Thoracic aorta (tissue), 2 donors: ENCODE results near the gene CACNA2D3. TPM values are rescaled to one million over a fixed set of nuclear protein-coding genes. Genes with fewer than 3 reads are reported as not detected.

Experiments
- ATAC-seq: fragments of 150-250 bp; one replicate; pipeline ENCODE4 v1.8.0; 2017; ENCODE audit warnings: low read depth; ENCODE audit not compliant: insufficient number of reproducible peaks, low FRiP score
- DNase-seq: peaks from one replicate; pipeline ENCODE4 v3.0.0-alpha.2; 2020; ENCODE audit warnings: low spot score
- H3K27ac ChIP-seq, 2 donors: fragments of 200-600 bp; sonication (generic); 1 replicate in 1 of 2; 2 replicates in 1 of 2; pipeline ENCODE4 v1.5.1; 2016; ENCODE audit warnings: mild to moderate bottlenecking in 2 of 2, moderate library complexity in 2 of 2
- H3K27me3 ChIP-seq: fragments of 200-600 bp; sonication (generic); replicated peaks from 2 replicates; pipeline ENCODE4 v1.6.0; 2016; ENCODE audit warnings: mild to moderate bottlenecking; ENCODE audit not compliant: insufficient read depth
- H3K36me3 ChIP-seq: fragments of 200-600 bp; sonication (generic); one replicate; pipeline ENCODE4 v1.5.1; 2016
- H3K4me1 ChIP-seq, 2 donors: fragments of 200-600 bp; sonication (generic); 1 replicate in 1 of 2; 2 replicates in 1 of 2; pipeline versions ENCODE4 v1.5.1 to v1.6.0; 2016; ENCODE audit warnings: low read depth in 2 of 2, mild to moderate bottlenecking in 1 of 2; ENCODE audit not compliant: control insufficient read depth in 1 of 2
- H3K4me3 ChIP-seq: fragments of 200-600 bp; sonication (generic); 2 replicates; pipeline ENCODE4 v1.5.1; 2016; ENCODE audit warnings: mild to moderate bottlenecking
- H3K9me3 ChIP-seq: fragments of 200-600 bp; sonication (generic); 2 replicates; pipeline ENCODE4 v1.5.1; 2016
- CTCF ChIP-seq: fragments of 200-600 bp; sonication (generic); IDR thresholded peaks from one replicate; pipeline ENCODE4 v1.5.1; 2019; ENCODE audit warnings: antibody characterized with exemption
- total RNA-seq, 2 donors: library from RNA; depleted of rRNA; stranded (reverse); fragments of >200 nt; gene quantifications; one replicate each; pipeline versions ENCODE4 v1.1.0 to v1.2.3, GENCODE V29; 2016

CACNA2D3 gene
- total RNA-seq, 2 donors from 2014 or later, result 3.2 to 4.0 TPM

GRCh38 chr3:54514006-54514405 lies 391.7 kb downstream of the CACNA2D3 start:
- ATAC-seq (no peak), DNase-seq (no peak)
- peaks cover 0 to 2% of the 10 kb centered on the region in 2 donors for H3K4me1 ChIP-seq
- no peaks in the 10 kb centered on the region for H3K36me3 ChIP-seq
- no peak overlapping the region for H3K27ac ChIP-seq
- no peak overlapping the region for H3K4me3 ChIP-seq
- TF ChIP-seq CTCF, result no peak
- no peaks in the 10 kb centered on the region for H3K9me3 ChIP-seq
- H3K27me3 ChIP-seq, result no peaks in the 10 kb centered on the region

GRCh38 chr3:54514416-54514815 lies 392.1 kb downstream of the CACNA2D3 start:
- H3K9me3 ChIP-seq, result no peaks in the 10 kb centered on the region
- ATAC-seq, result no peak
- no peak for DNase-seq

GRCh38 chr3:54515441-54516213 lies 393.3 kb downstream of the CACNA2D3 start:
- H3K27ac ChIP-seq, result no peak overlapping the region
- H3K4me1 ChIP-seq, result peaks cover 0 to 7% of the 10 kb centered on the region in 2 donors
- no peak for ATAC-seq
- no peak for DNase-seq
- H3K27me3 ChIP-seq, result no peaks in the 10 kb centered on the region
- no peak for TF ChIP-seq CTCF
- H3K9me3 ChIP-seq, result no peaks in the 10 kb centered on the region
- H3K36me3 ChIP-seq, result no peaks in the 10 kb centered on the region
- no peak overlapping the region for H3K4me3 ChIP-seq

More at GRCh38 chr3:54514416-54514815, 392.1 kb downstream of the CACNA2D3 start:
- Histone ChIP-seq H3K36me3 (no peaks in the 10 kb centered on the region), H3K4me3 (no peak overlapping the region), H3K27ac (no peak overlapping the region), H3K4me1 (peaks cover 0 to 6% of the 10 kb centered on the region in 2 donors), H3K27me3 (no peaks in the 10 kb centered on the region)
- no peak for TF ChIP-seq CTCF

GRCh38 chr3:54517424-54517823 lies 395.1 kb downstream of the CACNA2D3 start:
- H3K36me3 ChIP-seq, result no peaks in the 10 kb centered on the region
- H3K4me1 ChIP-seq, result peaks cover 0 to 7% of the 10 kb centered on the region in 2 donors
- ATAC-seq (no peak), DNase-seq (no peak)
- no peak overlapping the region for H3K27ac ChIP-seq
- no peak for TF ChIP-seq CTCF
- H3K9me3 ChIP-seq, result no peaks in the 10 kb centered on the region
- no peaks in the 10 kb centered on the region for H3K27me3 ChIP-seq
- H3K4me3 ChIP-seq, result no peak overlapping the region

GRCh38 chr3:54518011-54518675 lies 395.8 kb downstream of the CACNA2D3 start:
- TF ChIP-seq CTCF, result no peak
- H3K4me1 ChIP-seq, result peaks cover 0 to 7% of the 10 kb centered on the region in 2 donors
- no peak overlapping the region for H3K4me3 ChIP-seq
- H3K36me3 ChIP-seq, result no peaks in the 10 kb centered on the region
- no peak overlapping the region for H3K27ac ChIP-seq
- no peaks in the 10 kb centered on the region for H3K27me3 ChIP-seq
- DNase-seq (no peak), ATAC-seq (peak; percentile 43)
- H3K9me3 ChIP-seq, result no peaks in the 10 kb centered on the region
